GM21717 (cell line): Measurements from ENCODE around the gene SPAG6.

ENCODE experiments used
- ATAC-seq: cut with Tn5 transposase; IDR thresholded peaks from one replicate; pipeline ENCODE4 v1.9.1; 2021; ENCODE audit warnings: mild to moderate bottlenecking, moderate library complexity; ENCODE audit not compliant: unreplicated experiment

Gene SPAG6

GRCh38 chr10:22429146-22429545 is 83.8 kb downstream of the SPAG6 start:
- ATAC-seq = no peak

GRCh38 chr10:22429981-22430421 is 84.7 kb downstream of the SPAG6 start:
- ATAC-seq = no peak

GRCh38 chr10:22433875-22434274 is 88.6 kb downstream of the SPAG6 start:
- ATAC-seq = no peak

GRCh38 chr10:22434521-22434920 is 89.2 kb downstream of the SPAG6 start:
- ATAC-seq = no peak

GRCh38 chr10:22435650-22436049 is 90.4 kb downstream of the SPAG6 start:
- ATAC-seq = no peak

GRCh38 chr10:22436526-22436892 is 91.2 kb downstream of the SPAG6 start:
- peak; percentile 34 for ATAC-seq

- peak; percentile 53 for ATAC-seq
Observed at GRCh38 chr10:22436893-22437619, 91.8 kb downstream of the SPAG6 start.

- peak; percentile 26 for ATAC-seq
Observed at GRCh38 chr10:22437620-22438588, 92.6 kb downstream of the SPAG6 start.

- no peak for ATAC-seq
Observed at GRCh38 chr10:22438711-22439110, 93.4 kb downstream of the SPAG6 start.

GRCh38 chr10:22442063-22442462 is 96.8 kb downstream of the SPAG6 start:
- ATAC-seq = no peak

- ATAC-seq = no peak
Observed at GRCh38 chr10:22442468-22442867, 97.2 kb downstream of the SPAG6 start.

- ATAC-seq = peak; percentile 46
Observed at GRCh38 chr10:22443175-22443901, 98.0 kb downstream of the SPAG6 start.

- ATAC-seq = no peak
Observed at GRCh38 chr10:22444219-22444788, 99.0 kb downstream of the SPAG6 start.

- no peak for ATAC-seq
Observed at GRCh38 chr10:22445495-22445894, 100.2 kb downstream of the SPAG6 start.

- ATAC-seq = no peak
Observed at GRCh38 chr10:22447068-22447467, 101.8 kb downstream of the SPAG6 start.

- ATAC-seq = no peak
Observed at GRCh38 chr10:22451346-22451745, 106.0 kb downstream of the SPAG6 start.

GRCh38 chr10:22453320-22453719 is 108.0 kb downstream of the SPAG6 start:
- no peak for ATAC-seq

- no peak for ATAC-seq
Observed at GRCh38 chr10:22453948-22454591, 108.8 kb downstream of the SPAG6 start.

GRCh38 chr10:22454634-22455033 is 109.3 kb downstream of the SPAG6 start:
- ATAC-seq = no peak

GRCh38 chr10:22455068-22455857 is 110.0 kb downstream of the SPAG6 start:
- ATAC-seq = no peak
